RWPE2 (cell line): ENCODE results near the gene FER1L5.

ENCODE experiments used
- ATAC-seq: fragments of 200-7000 bp; cut with Tn5 transposase; 3 replicates; pipeline ENCODE4 v1.9.1; 2021; ENCODE audit warnings: low read depth
- DNase-seq: peaks from one replicate; pipeline ENCODE4 v3.0.0-alpha.2; 2020; ENCODE audit warnings: low spot score
- H3K27ac ChIP-seq: fragments of 450-650 bp; 2 replicates; pipeline ENCODE4 v1.5.1; 2017; ENCODE audit warnings: mild to moderate bottlenecking; ENCODE audit not compliant: poor library complexity, severe bottlenecking
- H3K27me3 ChIP-seq: fragments of 250-450 bp; sonication (Bioruptor Pico); 2 replicates; pipeline ENCODE4 v1.5.1; 2021; ENCODE audit warnings: mild to moderate bottlenecking, moderate library complexity; ENCODE audit not compliant: insufficient read depth, poor library complexity, severe bottlenecking
- H3K36me3 ChIP-seq: fragments of 250-450 bp; sonication (Bioruptor Pico); 2 replicates; pipeline ENCODE4 v1.5.1; 2020; ENCODE audit warnings: low read depth, mild to moderate bottlenecking, moderate library complexity
- H3K4me1 ChIP-seq: fragments of 250-450 bp; sonication (Bioruptor Pico); 2 replicates; pipeline ENCODE4 v1.5.1; 2021; ENCODE audit warnings: mild to moderate bottlenecking, moderate library complexity; ENCODE audit not compliant: insufficient read depth, poor library complexity, severe bottlenecking
- H3K4me3 ChIP-seq: fragments of 250-450 bp; sonication (Bioruptor Pico); 2 replicates; pipeline ENCODE4 v1.5.1; 2021; ENCODE audit warnings: mild to moderate bottlenecking, moderate library complexity; ENCODE audit not compliant: severe bottlenecking
- H3K9me3 ChIP-seq: fragments of 250-450 bp; sonication (Bioruptor Pico); 2 replicates; pipeline ENCODE4 v1.5.1; 2021; ENCODE audit warnings: mild to moderate bottlenecking, moderate library complexity; ENCODE audit not compliant: severe bottlenecking
- CTCF ChIP-seq: fragments of 450-650 bp; IDR thresholded peaks from one replicate; pipeline ENCODE4 v1.5.1; 2017; ENCODE audit warnings: mild to moderate bottlenecking, moderate library complexity; ENCODE audit not compliant: poor library complexity, severe bottlenecking

Gene FER1L5

GRCh38 chr2:96692094-96692971 lies 49.8 kb downstream of the FER1L5 start:
- H3K36me3 ChIP-seq: no peaks in the 10 kb centered on the region
- peaks cover under 1% of the 10 kb centered on the region for H3K4me1 ChIP-seq
- TF ChIP-seq CTCF: no peak
- H3K27me3 ChIP-seq: no peaks in the 10 kb centered on the region
- no peak overlapping the region for H3K27ac ChIP-seq
- DNase-seq: no peak
- H3K4me3 ChIP-seq: no peak overlapping the region
- no peak for ATAC-seq
- H3K9me3 ChIP-seq: no peaks in the 10 kb centered on the region

DNA sequence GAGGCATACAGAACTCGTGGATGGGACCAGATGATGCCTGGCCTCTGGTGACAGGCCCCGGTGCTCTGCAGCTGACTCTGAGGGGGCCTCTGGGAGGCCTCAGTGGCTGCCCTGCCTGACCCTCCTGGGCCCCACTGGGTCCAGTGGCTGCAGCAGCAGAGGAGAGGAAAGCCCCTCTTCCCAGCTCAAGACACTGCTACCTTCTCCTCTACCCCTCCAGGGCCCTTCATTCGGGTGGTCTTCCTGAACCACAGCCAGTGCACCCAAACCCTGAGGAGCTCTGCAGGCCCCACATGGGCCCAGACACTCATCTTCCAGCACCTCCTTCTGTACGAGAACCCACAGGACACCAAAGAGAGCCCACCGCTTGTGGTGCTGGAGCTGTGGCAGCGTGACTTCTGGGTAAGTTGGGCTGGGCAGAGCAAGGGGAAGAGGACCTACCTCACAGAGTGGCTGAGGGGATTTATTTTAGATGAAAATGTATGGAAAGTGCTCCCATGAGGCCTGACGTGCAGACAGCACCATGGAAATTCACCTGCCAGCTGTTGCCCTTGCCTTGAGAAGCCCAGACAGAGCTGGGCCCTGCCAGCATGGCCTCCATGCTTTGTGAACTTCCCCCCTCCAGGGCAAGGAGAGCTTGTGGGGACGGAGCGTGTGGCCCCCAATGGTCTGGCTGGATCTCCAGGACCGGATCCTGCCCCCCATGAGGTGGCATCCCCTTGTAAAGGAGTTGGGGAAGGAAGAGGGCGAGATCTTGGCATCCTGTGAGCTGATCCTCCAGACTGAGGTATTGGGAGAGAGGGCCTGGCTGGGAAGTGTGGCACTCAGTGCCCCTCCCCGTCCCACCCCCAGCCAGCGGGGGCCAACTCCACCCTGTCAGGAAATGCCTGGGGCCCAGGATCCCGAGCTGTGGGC lies 51.0 kb downstream of the FER1L5 start:
- Histone ChIP-seq H3K36me3 (no peaks in the 10 kb centered on the region), H3K27ac (no peak overlapping the region), H3K4me1 (peaks cover 12% of the 10 kb centered on the region), H3K9me3 (no peaks in the 10 kb centered on the region), H3K27me3 (no peaks in the 10 kb centered on the region), H3K4me3 (no peak overlapping the region)
- no peak for ATAC-seq
- no peak for DNase-seq
- TF ChIP-seq CTCF: no peak

GRCh38 chr2:96694279-96694678 lies 51.7 kb downstream of the FER1L5 start:
- no peak for ATAC-seq
- no peak overlapping the region for H3K27ac ChIP-seq
- DNase-seq: no peak
- no peaks in the 10 kb centered on the region for H3K36me3 ChIP-seq
- peaks cover 13% of the 10 kb centered on the region for H3K4me1 ChIP-seq
- no peak overlapping the region for H3K4me3 ChIP-seq
- no peaks in the 10 kb centered on the region for H3K9me3 ChIP-seq
- H3K27me3 ChIP-seq: no peaks in the 10 kb centered on the region
- no peak for TF ChIP-seq CTCF

DNA sequence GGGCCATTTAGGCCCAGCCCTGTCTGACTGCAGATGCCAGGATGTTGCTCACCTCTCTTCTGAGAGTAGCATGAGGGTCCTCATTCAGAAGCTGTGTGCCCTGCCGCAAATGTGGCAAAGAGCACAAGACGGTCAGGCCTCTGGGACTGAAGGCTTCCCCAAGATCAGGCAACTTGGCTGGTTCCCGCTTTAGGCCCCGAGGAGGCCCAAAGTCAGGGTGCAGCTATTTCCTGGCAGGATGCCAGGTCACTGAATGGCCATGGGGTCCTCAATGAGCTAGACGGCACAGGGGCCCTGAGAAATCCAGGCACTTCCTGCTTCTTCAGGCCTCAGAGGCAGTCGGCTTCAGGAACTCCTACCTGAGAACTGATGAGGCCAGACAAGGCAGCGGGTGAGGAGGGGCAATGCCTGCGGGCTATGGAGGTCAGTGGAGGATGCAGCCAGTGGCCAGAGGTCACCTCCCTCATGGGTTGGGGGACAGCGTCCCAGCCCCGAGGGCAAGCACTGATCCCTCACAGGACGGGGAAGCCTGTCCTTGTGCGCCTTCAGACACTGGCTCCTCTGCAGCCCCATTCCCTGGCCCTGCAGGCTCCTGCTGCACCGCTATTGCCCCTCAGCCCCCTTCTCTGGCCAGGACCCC lies 52.4 kb downstream of the FER1L5 start:
- no peak for TF ChIP-seq CTCF
- H3K4me1 ChIP-seq: peaks cover 13% of the 10 kb centered on the region

More for the DNA sequence above, 52.4 kb downstream of the FER1L5 start:
- Histone ChIP-seq H3K27ac (no peak overlapping the region), H3K4me3 (no peak overlapping the region), H3K9me3 (no peaks in the 10 kb centered on the region), H3K36me3 (no peaks in the 10 kb centered on the region), H3K27me3 (no peaks in the 10 kb centered on the region)
- ATAC-seq (no peak), DNase-seq (no peak)
